Kidney (tissue), 14 donors: ENCODE measurements around the gene PIK3R1. TPM values are rescaled to one million over a fixed set of nuclear protein-coding genes. Genes with fewer than 3 reads are reported as not detected.

Experiments
- DNase-seq, 5 donors: peaks; one replicate each; pipeline ENCODE4 v3.0.0-alpha.2; 2013 to 2020
- FAIRE-seq: peaks from 2 replicates; lab custom pipeline; 2012; peaks lifted over from hg19 to GRCh38; lab: Jason Lieb, UNC
- H3K27ac ChIP-seq, 2 donors: one replicate each; pipeline ENCODE4 v1.7.0; 2013; ENCODE audit warnings: low read depth in 2 of 2, low read length in 2 of 2, inconsistent platforms in 1 of 2
- H3K27me3 ChIP-seq: one replicate; pipeline ENCODE4 v1.7.1; 2013; ENCODE audit warnings: low read length, inconsistent platforms; ENCODE audit not compliant: control insufficient read depth, insufficient read depth
- H3K36me3 ChIP-seq, 3 donors: one replicate each; pipeline versions ENCODE4 v1.7.0 to v1.7.1; 2013; ENCODE audit warnings: low read length in 3 of 3, control low read depth in 1 of 3, inconsistent platforms in 1 of 3; ENCODE audit not compliant: insufficient read depth in 3 of 3, control insufficient read depth in 2 of 3
- H3K4me1 ChIP-seq, 3 donors: one replicate each; pipeline versions ENCODE4 v1.7.0 to v1.7.1; 2013; ENCODE audit warnings: low read length in 3 of 3, inconsistent platforms in 1 of 3, low read depth in 1 of 3; ENCODE audit not compliant: control insufficient read depth in 2 of 3, insufficient read depth in 2 of 3
- H3K4me3 ChIP-seq, 3 donors: one replicate each; pipeline versions ENCODE4 v1.7.0 to v1.8.1; 2013; ENCODE audit warnings: low read length in 3 of 3, control low read depth in 1 of 3, inconsistent platforms in 1 of 3
- H3K9ac ChIP-seq, 3 donors: one replicate each; pipeline versions ENCODE4 v1.7.0 to v1.7.1; 2013; ENCODE audit warnings: low read length in 3 of 3, control low read depth in 1 of 3, inconsistent platforms in 1 of 3
- H3K9me3 ChIP-seq, 3 donors: one replicate each; pipeline versions ENCODE4 v1.7.0 to v1.7.1; 2013; ENCODE audit warnings: low read length in 3 of 3, control low read depth in 1 of 3, inconsistent platforms in 1 of 3; ENCODE audit not compliant: control insufficient read depth in 2 of 3, insufficient read depth in 1 of 3
- intact Hi-C: fragments of 100-400 bp; cut with DNase I; formaldehyde crosslinking; loops from one replicate; pipeline ENCODE4 v1.11.1; 2022
- polyA plus RNA-seq: library from polyadenylated mRNA; stranded (reverse); fragments of 350-450 nt; fragmentation: Illumina TruSeq; extraction: RNeasy Lipid Tissue Mini Kit (QIAGEN cat#74804); gene quantifications from one replicate; pipeline ENCODE4 v1.2.3, GENCODE V29; 2014; ENCODE audit warnings: low read depth, low replicate concordance; ENCODE audit not compliant: insufficient read depth
- total RNA-seq: library from RNA; stranded (reverse); fragmentation: NEBNext Ultra II Directional; extraction: Animal tissue kit (Norgen Biotek cat#: 25700); gene quantifications from one replicate; pipeline ENCODE4 v1.2.1, GENCODE V29; 2021
- TF ChIP-seq, protein P1 (sequence below): IDR thresholded peaks from 3 replicates; pipeline ENCODE4 v1.5.1; 2012; ENCODE audit warnings: mild to moderate bottlenecking, moderate library complexity, borderline replicate concordance; ENCODE audit not compliant: insufficient read depth; ENCODE audit errors: extremely low read depth
- donor health status: control.
- donor health status: control.
- donor health status: control.
- donor health status: control.
- donor health status: control.
- donor health status: DM: yes; HTN: yes; CAD: no.
- donor health status: Normal renal cell carcinoma (clear cell type).

PIK3R1 gene
- total and polyA plus RNA-seq, 2 donors from 2014 or later: 26.6 to 138 TPM

DNA sequence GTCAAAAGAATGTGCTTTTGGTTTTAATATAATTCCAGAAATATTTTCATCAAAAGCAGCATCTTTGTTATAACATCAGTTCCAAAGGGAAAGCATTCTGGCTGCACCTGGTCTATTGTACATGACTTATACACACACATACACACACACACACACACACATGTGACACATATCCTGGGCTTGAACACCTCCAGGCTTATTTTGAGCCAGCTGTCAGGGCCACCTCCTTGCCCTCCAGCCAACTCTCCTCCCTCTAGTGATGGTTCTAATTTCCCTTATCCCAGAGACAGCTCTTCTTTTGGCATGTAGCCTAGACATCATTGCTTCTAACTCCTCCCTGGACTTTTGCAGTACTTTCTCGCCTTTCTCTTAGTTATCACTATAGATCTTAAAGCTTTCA lies 115.0 kb downstream of the PIK3R1 start:
- Histone ChIP-seq H3K9me3 (no peaks in the 10 kb centered on the region), H3K9ac (no peak overlapping the region), H3K4me3 (no peak overlapping the region), H3K36me3 (no peaks in the 10 kb centered on the region), H3K27ac (no peak overlapping the region), H3K27me3 (no peaks in the 10 kb centered on the region), H3K4me1 (no peaks in the 10 kb centered on the region)
- FAIRE-seq (no peak), DNase-seq (no peak)
- TF ChIP-seq, protein P1, sequence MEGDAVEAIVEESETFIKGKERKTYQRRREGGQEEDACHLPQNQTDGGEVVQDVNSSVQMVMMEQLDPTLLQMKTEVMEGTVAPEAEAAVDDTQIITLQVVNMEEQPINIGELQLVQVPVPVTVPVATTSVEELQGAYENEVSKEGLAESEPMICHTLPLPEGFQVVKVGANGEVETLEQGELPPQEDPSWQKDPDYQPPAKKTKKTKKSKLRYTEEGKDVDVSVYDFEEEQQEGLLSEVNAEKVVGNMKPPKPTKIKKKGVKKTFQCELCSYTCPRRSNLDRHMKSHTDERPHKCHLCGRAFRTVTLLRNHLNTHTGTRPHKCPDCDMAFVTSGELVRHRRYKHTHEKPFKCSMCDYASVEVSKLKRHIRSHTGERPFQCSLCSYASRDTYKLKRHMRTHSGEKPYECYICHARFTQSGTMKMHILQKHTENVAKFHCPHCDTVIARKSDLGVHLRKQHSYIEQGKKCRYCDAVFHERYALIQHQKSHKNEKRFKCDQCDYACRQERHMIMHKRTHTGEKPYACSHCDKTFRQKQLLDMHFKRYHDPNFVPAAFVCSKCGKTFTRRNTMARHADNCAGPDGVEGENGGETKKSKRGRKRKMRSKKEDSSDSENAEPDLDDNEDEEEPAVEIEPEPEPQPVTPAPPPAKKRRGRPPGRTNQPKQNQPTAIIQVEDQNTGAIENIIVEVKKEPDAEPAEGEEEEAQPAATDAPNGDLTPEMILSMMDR: no peak
- intact Hi-C loops: no loop called here

DNA sequence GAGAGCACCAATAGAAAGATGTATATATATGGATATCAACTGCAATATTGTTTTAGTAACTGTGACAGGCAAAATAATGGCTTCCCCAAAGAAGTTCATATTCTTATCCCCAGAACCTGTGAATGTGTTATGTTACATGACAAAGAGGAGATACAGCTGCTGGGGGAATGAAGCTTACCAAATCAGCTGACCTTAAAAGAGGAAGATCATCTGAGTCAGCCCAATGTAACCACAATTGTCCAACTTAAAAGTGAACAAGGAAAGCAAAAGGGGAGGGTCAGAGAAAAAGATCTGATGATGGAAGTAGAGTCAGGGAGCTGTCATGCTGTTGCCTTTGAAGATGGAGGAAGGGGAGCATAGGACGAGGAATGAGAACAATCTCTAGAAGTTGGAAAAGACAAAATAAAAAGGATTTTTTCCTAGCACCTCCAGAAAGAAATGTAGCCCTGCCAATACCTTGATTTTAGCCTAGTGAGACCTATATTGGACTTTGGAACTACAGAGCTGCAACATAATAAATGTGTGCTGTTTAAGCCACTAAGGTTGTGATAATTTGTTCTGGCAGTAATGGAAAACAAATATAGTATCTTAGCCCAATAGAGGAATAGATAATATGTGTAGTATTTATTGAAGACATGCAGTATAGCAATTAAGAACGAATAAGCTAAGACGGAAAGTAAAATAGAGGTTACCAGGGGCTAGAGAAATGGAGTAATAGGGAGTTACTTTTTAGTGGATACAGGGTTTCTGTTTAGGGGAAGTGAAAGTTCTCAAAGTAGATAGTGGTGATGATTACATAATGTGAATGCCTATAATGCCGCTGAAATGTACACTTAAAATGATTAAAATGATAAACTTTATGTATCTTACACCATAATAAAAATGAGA lies 115.9 kb downstream of the PIK3R1 start:
- Histone ChIP-seq H3K27me3 (no peaks in the 10 kb centered on the region), H3K27ac (no peak overlapping the region), H3K36me3 (no peaks in the 10 kb centered on the region), H3K4me3 (no peak overlapping the region), H3K4me1 (no peaks in the 10 kb centered on the region), H3K9ac (no peak overlapping the region), H3K9me3 (no peaks in the 10 kb centered on the region)
- no peak for DNase-seq
- intact Hi-C loops: no loop called here
- TF ChIP-seq, protein P1: no peak
- FAIRE-seq: no peak

DNA sequence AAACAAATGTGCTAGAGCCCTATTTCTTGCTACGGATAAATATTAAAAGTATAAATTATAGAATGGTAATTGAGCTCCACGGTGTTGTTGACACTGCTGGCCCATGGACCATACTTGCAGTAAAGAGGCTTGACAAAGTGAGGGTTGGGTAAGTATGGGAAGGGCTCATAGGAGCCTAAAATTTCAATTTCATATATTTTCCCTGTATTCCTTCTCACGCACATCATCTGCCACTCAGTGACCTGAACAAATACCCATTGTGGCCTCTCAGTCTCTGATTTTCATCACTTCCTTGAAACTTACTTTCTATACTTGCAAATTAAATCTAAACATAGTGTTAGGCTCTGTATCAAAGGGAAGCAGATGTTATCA lies 116.5 kb downstream of the PIK3R1 start:
- intact Hi-C loops: no loop called here
- Histone ChIP-seq H3K27ac (no peak overlapping the region), H3K9ac (no peak overlapping the region), H3K4me1 (no peaks in the 10 kb centered on the region), H3K36me3 (no peaks in the 10 kb centered on the region), H3K27me3 (no peaks in the 10 kb centered on the region), H3K4me3 (no peak overlapping the region), H3K9me3 (no peaks in the 10 kb centered on the region)
- TF ChIP-seq, protein P1: no peak
- DNase-seq: no peak
- FAIRE-seq: no peak
